Activated CD8-positive, alpha-beta memory T cell treated with anti-CD3 and anti-CD28 coated beads, Interleukin-2, amount 50 U/mL, for 48 hours (primary cell): ENCODE measurements around the gene TRIP12.
"Not testable (repeated sequence)": the region's sequence is repeated elsewhere in the genome, so short reads cannot be mapped to it uniquely, and the experiment has no call there.

Source experiments
- DNase-seq: peaks from one replicate; pipeline ENCODE4 v3.0.0-alpha.2; 2020

TRIP12 gene

GRCh38 chr2:229873123-229873581 lies 48.7 kb downstream of the TRIP12 start:
- DNase-seq = no peak

DNA sequence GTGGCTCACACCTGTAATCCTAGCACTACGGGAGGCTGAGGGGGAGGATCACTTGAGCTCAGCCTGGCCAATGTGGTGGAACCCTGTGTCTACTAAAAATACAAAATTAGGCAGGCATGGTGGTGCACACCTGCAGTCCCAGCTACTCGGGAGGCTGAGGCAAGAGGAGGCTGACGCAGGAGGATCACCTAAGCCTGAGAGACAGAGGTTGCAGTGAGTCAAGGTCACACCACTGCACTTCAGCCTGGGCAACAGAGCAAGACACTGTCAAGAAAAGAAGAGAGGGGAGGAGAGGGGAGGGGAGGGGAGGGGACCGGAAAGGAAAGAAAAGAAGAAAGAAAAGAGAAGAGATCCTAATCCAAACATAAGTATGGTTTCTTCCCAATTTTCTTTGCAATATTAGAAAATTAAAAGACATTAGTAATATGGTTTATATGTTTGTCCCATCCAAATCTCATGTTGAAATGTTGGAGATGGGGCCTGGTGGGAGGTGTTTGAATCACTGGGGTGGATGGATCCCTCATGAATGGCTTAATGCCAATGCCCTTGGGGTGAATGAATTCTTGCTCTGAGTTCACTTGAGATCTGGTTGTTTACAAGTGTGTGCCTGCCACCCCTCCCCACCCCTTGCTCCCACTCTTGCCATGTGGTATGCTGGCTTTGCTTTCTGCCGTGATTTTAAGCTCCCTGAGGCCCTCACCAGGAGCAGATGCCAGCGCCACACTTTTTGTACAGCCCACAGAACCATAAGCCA lies 50.7 kb downstream of the TRIP12 start:
- no peak for DNase-seq

GRCh38 chr2:229869226-229869625 lies 52.6 kb downstream of the TRIP12 start:
- no peak for DNase-seq

GRCh38 chr2:229868794-229869193 lies 53.0 kb downstream of the TRIP12 start:
- no peak for DNase-seq

- no peak for DNase-seq
Measured at GRCh38 chr2:229865033-229865432, 56.8 kb downstream of the TRIP12 start.

GRCh38 chr2:229861431-229861830 lies 60.4 kb downstream of the TRIP12 start:
- DNase-seq = no peak

GRCh38 chr2:229860334-229860733 lies 61.5 kb downstream of the TRIP12 start:
- DNase-seq = no peak

GRCh38 chr2:229858351-229858750 lies 63.5 kb downstream of the TRIP12 start:
- DNase-seq = no peak

- no peak for DNase-seq
Measured at GRCh38 chr2:229857634-229858033, 64.2 kb downstream of the TRIP12 start.

DNA sequence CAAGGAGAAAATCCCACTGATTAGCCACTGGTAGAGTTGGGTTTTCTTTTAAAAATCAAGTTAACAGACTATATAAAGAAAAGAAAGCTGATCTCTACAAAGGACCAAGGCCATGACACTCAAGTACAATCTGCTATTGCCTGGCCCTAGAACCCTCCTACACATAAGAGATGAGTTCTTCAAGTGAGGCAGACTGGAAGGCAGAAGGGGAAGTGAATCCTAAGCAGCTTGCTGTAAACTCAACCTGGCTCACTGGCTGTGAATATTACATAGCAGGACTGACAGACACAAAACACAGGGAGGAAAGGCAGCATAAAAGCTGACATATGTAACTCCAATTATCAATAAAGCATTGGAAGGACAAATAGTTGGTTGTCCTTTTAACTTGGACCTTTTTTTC lies 65.4 kb downstream of the TRIP12 start:
- DNase-seq = no peak

DNA sequence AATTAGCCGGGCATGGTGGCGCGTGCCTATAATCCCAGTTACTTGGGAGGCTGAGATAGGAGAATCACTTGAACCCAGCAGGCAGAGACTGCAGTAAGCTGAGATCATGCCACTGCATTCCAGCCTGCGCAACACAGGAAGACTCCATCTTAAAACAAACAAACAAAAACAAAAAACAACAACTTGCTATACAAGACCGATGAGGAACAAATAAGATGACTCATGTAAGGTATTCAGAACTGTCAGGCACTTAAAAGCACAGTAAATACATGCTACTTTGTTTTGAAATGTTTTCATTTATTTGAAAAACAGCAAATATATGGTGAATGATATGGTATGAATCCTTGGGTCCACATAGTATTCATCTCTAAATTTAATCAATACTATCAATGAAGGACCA lies 66.7 kb downstream of the TRIP12 start:
- no peak for DNase-seq

- no peak for DNase-seq
Measured at GRCh38 chr2:229852565-229852964, 69.2 kb downstream of the TRIP12 start.

DNA sequence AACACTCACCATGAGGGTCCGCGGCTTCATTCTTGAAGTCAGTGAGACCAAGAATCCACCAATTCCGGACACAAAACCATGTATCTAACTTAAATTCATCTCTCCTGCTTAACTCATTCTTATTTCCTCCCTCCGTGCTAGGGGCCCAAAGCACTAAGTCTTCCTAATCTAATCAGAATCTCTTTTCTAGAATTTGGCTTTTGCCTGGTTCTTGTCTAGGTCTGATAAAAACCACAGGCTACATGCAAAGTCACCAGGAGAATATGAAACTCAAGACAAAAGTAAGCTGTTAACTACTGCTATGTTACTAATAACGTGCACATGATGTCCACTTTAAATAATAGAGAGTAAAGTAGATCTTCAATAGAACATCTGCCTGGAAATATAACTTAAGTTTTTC lies 69.9 kb downstream of the TRIP12 start:
- DNase-seq = no peak

DNA sequence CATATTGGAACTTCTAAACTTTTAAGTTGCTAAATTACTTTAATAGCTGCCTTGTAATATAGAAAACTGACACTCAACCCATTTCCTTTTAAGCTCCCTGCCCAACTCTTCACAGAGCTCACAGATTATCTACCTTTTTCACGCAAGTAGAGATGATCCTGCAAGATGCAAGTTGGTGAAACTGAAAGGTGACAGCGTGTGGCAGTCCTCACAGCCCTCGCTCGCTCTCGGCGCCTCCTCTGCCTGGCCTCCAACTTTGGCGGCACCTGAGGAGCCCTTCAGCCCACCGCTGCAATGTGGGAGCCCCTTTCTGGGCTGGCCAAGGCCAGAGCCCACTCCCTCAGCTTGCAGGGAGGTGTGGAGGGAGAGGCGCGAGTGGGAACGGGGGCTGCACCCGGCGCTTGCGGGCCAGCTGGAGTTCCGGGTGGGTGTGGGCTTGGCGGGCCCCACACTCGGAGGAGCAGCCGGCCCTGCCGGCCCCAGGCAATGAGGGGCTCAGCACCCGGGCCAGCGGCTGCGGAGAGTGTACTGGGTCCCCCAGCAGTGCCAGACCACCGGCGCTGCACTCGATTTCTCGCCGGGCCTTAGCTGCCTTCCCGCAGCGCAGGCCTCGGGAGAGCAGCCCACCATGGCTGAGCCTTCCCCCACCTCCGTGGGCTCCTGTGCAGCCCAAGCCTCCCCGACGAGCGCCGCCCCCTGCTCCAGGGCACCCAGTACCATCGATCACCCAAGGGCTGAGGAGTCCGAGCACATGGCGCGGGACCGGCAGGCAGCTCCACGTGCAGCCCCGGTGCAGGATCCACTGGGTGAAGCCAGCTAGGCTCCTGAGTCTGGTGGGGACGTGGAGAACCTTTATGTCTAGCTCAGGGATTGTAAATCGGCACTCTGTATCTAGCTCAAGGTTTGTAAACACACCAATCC lies 71.2 kb downstream of the TRIP12 start:
- DNase-seq = not testable (repeated sequence)

DNA sequence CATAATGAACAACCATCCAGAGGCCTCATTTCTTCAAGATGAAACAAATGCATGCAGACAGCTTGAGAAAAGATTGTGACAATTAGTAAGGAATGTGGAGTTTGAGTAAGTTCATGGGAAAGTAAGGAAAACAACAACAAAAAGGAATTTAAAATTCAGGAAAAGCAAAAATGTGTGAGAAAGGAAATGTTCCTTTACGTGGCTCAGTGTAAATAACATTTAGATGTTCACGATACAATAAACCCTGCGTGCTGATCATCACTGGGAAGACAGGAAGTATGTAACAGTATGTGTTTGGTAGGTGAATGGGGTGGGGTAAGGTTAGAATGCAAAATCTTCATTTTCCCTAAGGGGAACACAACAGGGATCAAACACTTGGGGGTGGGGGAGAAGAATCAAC lies 72.7 kb downstream of the TRIP12 start:
- DNase-seq = no peak

DNA sequence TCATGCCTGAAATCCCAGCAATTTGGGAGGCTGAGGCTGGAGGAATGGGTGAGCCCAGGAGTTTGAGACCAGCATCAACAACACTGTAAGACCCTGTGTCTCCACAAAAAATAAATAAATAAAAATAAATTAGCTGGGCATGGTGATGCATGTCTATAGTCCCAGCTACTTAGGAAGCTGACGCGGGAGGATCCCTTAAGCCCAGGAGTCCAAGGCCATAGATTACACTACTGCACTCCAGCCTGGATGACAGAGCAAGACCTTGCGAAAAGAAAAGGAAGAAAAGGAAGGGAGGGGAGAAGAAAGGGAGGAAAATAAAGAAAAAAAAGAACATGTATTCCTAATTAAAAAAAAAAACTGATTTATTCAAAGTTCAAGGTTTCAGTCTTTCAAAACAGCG lies 78.2 kb downstream of the TRIP12 start:
- DNase-seq = no peak

GRCh38 chr2:229838729-229839128 lies 83.1 kb downstream of the TRIP12 start:
- no peak for DNase-seq

DNA sequence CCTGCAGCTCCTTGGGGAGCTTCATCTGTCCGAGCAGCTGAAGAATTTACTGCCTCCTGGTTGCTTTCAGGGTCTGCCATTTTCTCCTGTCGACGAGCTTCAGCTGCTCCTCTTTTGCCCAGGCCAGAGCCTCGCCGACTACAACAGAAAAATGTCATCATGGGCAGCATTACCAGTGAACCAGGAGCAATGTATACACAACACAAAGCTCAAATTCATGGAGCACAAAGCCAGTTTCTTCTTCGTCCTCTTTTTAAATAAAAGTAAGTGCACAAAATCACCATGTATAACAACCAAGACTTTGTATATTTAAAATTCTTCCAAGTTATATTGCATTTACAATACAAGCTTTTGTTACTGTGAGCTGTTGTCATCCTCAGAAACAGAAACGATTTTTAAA lies 85.0 kb downstream of the TRIP12 start:
- no peak for DNase-seq

DNA sequence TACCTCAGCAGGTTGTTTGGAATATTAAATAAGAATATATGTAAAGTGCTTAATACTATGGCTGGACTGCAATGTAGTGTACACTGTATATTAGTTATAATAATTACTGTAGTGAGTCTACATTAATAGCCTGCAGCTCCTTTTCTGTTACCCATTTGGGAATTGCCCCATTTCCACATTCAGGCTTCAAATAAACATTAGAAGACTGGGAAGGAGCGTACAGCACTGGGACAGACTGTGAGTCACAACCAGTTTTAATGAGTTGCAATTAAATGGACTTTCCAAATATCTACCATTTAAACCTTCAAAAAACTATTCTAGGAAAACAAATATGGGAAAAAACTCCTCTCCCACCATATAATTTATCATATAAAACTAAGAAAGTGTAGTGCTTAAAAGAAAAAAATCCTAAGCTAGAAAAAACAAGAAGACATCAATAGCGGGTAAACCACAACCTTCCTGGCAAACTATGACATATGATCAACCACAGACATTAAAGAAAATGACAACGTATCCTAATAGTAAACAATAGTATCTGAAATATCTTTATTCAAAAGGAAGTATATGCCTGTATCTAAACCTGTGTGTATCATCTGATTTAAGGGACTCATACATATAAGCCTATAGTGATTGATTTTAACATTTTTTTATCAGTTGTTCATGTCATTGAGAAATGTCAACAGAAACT lies 86.1 kb downstream of the TRIP12 start:
- no peak for DNase-seq

GRCh38 chr2:229834368-229834767 lies 87.4 kb downstream of the TRIP12 start:
- not testable (repeated sequence) for DNase-seq

DNA sequence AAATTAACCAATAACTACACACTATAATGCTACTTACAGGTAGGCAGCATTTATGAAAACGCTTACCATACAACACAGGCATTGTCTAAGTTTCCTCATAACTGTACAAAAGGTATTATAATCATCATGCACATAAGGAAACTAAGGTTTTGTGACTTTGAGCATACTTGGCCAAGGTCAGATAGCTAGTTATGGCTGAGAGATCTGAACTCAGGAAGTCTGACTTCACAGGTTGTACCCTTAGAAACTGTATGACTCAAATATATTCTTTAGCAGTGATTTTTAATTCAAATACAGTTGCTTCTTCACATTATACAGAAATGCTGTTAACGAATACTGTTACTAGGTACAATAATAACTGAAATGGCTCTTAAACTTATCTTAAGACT lies 89.3 kb downstream of the TRIP12 start:
- no peak for DNase-seq

- DNase-seq = no peak
Measured at GRCh38 chr2:229831805-229832509, 89.9 kb downstream of the TRIP12 start.

DNA sequence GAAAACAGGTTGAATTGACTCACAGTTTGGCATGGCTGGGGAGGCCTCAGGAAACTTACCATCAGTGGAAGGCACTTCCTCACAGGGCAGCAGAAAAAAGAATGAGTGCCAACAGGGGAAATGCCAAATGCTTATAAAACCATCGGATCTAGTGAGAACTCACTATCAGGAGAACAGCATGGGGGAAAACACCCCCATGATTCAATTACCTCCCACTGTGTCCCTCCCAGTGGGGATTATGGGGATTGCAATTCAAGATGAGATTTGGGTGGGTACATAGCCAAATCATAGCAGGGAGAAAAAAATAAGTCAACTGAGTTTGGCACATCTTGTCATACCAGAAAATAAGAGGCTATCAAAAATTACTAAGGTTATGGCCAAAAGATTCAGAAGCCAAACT lies 96.3 kb downstream of the TRIP12 start:
- no peak for DNase-seq
